ENCODE measurements around the gene PLPP7.

GRCh38 chr9:131302244-131303075 is 12.9 kb downstream of the PLPP7 start:
- TF ChIP-seq EZH2 (IDR thresholded peaks at IDR 0.05; ENCODE audit: borderline replicate concordance, insufficient read depth, low read length, poor library complexity, severe bottlenecking), result no peak
- no peak for TF ChIP-seq CTCF (IDR thresholded peaks at IDR 0.05; ENCODE audit: poor library complexity, severe bottlenecking)
- TF ChIP-seq REST (IDR thresholded peaks at IDR 0.05; ENCODE audit: borderline replicate concordance), result no peak
- no peak for TF ChIP-seq SMC3 (conservative IDR thresholded peaks at IDR 0.05; ENCODE audit: poor library complexity)
- no peak for TF ChIP-seq POLR2AphosphoS5 (IDR thresholded peaks at IDR 0.05)
- TF ChIP-seq TAF1 (IDR thresholded peaks at IDR 0.05; ENCODE audit: low read depth), result no peak
